GM15510 (cell line): ENCODE data around the gene LRRC27.

Experiments
- POLR2A ChIP-seq: IDR thresholded peaks from 3 replicates; pipeline ENCODE4 v1.6.1; 2011; ENCODE audit warnings: borderline replicate concordance; ENCODE audit not compliant: insufficient read length; ENCODE audit errors: extremely low read depth

LRRC27 gene

DNA sequence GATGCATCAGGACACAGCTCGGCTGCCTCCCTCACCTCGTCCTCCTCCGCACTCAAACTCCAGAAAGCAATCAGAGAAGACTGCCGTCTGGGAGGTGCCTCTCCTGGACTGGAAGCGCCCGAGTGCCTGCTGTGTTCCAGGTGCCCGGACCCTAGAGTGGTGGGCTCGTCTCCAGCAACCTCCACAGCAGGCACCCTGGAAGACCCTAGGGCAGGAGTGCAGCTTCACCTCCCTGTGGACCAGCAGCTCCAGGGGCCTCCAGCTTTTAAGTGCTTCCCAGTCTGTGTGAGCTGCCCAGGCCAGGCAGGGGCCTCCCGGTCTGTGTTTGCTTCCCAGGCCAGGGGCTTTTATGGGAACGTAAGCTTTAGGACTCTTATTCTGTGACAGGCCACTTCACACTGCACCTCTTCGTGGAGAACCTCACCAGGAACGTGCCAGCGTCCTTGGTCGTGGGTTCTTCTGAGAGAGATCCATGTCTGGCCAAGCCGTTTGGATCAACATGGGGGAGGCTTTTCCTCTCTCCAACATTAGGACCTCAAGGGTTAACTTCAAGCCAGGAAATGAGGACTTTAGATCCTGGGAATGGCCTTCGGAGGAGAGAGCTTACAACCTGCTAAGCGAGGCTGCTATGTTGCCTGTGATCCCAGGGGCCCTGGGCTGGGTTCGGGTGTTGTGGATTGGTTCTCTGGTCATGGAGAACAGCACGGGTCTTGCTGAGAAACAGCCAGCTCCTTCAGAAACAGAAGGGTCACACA is 59.1 kb downstream of the LRRC27 start:
- no peak for TF ChIP-seq POLR2A

DNA sequence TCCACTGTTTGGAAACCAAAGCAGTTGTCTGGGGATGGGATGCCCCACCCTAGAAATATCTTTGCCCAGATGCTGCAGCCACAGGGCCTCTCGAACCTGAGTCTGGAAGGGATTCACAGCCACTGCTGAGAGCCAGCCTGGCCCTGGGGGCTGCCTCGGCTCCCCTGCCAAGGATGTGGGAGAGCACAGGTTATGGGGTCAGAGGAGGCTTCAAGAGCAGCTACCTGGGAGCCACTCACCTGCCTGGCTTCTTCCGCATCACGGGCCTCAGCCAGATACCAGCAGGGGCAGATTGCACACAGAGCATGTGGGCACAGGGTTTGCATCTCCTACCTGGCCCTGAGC is 59.7 kb downstream of the LRRC27 start:
- TF ChIP-seq POLR2A, result no peak

DNA sequence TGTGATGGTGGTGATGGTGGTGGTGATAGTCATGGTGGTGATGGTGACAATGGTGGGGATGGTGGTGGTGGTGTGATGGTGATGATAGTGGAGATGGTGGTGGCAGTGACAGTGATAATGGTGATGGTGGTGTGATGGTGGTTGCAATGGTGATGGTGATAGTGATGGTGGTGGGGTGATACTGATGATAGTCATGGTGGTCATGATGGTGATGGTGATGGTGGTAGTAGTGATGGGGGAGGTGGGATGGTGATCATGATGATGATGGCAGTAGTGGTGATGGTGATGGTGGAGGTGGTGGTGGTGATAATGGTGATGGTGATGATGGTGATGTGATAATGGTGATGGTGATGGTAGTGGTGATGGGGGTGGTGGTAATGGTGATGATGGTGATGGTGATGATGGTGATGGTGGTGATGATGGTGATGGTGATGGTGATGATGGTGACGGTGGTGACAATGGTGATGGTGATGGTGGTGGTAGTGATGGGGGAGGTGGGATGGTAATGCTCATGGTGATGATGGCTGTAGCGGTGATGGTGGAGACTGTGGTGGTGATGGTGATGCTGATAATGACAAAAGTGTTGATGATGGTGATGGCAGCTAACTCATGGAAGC is 60.3 kb downstream of the LRRC27 start:
- TF ChIP-seq POLR2A, result no peak

DNA sequence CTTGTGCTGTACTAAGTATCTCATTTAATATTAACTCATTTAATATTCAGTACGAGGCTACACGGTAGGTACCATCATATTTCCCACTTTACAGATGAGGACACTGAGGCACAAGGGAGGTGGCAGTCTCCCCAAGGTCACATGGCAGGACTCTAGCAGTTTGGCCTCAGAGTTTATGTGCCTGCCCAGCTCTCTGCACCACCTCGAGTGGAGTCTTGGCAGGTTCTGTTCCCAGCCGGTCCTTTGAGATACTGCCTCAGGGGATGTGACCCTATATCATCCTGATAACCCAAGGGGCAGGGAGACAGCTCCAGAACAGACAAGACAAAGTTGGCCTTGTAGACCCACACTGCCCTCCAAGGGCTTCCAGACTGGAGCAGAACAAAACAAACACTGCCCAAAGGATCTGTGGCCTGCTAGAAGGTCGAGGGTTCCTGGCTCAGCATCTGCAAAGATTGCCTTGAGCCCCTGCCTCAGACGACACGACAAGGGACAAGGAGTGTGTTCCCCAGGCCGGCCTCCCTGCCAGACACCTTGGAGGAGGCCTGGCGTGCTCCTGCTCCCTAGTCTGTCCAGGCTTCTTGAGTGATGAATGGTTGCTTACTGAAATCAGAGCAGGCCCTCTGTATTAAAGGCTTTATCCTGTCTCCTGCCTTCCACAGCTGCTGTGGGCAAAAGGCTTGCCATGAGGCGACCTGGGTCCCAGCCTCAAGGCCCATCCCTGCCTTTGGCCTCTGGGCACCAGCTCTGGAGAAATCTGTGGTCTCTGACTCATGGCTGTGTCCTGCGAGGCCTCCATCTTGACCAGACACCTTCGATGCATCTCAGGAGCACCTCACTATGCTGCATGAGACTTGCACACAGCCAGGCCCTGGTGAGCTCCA is 61.1 kb downstream of the LRRC27 start:
- TF ChIP-seq POLR2A, result no peak

DNA sequence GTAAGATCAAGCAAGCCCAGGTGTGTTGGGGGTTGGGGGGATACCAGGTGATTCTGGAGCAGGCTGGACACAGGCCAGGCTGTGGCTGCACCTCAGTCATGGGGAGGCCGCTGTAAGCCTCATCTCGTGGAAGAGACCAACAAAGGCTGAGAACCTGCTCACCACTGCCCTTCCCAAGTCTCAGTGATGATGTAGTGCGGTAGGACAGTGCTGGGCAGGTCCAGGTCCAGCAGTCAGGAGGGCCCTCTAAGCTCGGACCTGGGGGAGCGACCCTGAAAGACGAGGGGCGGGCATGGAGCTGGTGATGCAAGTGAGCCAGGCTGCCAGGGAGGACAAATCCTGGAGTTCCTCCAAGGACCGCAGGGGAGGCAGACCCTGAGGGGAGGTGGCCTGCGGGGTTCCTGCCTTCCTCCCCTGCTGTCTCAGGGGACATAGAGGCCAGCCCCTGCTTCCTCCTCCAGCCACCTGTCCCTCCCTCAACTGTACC is 61.7 kb downstream of the LRRC27 start:
- TF ChIP-seq POLR2A, result no peak

DNA sequence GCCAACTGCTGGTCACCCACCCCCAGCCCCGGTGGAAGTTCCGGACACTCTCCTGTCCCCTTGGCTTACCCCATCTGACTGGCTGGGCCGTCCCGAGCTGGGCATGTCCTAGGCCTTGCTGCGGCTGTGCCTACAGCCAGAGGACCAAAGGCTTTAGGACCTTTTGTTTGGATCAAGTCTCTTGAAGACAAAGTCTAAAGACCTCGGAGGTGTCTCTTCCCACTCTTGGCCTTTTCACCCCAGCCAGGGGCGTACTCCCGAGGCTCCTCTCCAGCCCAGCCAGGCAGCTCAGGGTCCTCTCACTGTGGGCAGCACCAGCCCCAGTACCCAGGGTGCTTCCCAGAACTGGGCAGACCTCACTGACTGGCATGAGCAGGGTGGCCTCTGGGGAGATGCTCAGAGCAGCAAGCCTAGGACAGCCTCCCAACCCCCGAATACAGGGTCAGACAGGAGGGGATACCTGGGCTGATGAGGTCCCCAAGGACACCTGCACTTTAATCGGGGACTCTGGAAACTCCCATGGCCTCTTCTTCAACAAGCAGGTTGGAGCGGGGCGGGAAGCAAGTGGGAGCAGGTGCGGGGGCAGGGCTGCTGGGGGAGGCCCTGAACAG is 62.3 kb downstream of the LRRC27 start:
- TF ChIP-seq POLR2A, result no peak

DNA sequence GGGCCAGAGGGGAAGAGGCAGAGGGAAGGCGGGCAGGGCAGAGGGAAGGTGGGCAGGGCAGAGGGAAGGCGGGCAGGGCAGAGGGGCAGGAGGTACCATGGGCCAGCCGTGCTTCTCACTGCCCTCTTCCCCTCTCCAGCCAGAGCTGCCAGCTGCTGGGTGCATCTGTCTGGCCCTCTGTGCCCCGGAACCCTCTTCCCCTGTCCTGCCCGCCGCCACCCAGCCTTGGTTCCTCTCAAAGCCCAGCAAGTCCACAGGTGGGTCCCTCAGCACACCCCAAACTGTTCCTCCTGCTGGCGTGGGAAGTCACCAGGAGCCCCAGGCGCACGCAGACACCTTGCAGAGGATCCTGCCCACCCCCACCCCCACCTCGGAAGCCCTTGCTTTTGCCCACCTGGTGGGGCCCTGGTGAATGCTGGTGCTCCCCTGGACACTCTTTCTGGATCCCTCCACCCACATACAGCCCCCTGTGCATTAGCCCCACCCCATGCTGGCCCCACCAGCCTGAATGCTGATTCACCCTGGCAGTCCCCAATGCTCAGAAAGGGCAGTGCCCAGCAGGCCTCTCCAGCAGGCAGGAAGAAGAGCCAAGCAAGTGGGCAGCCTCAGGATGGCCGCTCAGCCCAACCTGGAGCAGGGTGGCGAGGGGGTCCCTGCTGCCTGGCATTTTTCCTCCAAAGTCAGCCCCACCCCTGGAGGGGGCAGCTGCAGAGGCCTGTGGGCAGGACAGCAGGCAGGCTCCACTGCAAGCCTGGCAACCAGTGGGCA is 63.1 kb downstream of the LRRC27 start:
- TF ChIP-seq POLR2A, result no peak

DNA sequence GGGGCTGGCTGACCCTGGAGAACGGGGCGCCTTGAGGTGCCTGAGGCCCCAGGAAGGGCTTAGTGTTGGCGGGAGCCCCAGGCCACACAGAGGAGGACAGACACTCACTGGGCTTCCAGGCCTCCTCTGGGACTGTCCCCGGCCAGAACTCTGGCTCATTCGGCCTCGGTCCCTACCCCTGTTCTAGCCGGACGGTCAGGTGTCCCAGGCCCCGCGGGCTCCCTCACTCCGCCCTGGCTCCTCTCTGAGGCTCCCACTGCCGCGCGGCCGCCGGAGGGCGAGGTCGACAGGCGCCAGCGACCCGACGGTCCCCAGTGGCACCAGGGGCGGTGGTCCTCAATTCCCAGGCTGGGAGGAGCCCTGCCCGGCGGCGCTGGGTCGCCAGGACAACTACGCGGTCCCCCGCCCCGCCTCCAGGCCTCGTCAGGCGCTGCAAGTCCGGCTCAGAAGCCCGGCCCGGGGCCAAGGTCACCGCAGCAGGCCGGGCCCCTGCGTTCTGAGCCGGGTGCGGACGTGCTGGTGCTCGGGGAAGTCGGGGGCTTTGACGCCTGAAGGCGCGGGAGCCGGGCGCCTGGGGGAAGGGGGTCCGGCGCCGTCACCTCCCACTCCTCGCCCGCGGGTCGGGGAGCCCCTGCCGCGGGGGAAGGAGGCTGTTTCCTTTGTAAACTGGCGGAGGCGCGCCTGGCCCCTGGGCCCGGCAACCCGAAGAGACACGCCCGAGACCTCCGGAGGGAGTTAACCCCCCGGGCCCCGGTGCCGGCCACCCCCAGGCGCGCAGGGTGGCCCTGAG is 63.9 kb downstream of the LRRC27 start:
- TF ChIP-seq POLR2A, result no peak

DNA sequence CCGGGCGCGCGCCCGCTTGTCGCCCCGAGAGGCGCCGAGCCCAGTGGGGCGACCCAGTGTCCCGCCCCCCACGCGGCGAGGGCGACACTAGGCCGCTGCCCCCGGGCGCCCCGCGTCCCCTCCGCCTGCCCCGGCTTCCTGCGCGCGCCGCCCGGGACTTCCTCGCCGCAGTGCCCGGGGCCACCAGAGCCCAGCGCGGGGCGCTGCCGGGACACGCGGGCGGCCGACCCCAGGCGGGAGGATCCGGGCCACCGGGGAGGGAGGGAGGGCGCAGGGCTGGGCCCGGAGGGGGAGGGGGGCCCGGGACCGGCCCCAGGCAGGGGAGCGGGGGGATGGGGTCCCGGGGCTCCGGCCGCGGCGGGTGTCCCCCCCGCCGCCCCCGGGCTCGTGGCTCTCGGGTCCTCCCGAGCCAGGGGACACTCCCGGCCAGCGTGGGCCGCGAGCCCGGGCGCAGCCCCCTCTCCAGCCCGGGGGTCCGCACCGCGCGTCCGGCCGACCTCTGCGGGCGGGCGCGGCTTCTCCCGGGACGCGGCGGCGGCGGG is 64.6 kb downstream of the LRRC27 start:
- no peak for TF ChIP-seq POLR2A

DNA sequence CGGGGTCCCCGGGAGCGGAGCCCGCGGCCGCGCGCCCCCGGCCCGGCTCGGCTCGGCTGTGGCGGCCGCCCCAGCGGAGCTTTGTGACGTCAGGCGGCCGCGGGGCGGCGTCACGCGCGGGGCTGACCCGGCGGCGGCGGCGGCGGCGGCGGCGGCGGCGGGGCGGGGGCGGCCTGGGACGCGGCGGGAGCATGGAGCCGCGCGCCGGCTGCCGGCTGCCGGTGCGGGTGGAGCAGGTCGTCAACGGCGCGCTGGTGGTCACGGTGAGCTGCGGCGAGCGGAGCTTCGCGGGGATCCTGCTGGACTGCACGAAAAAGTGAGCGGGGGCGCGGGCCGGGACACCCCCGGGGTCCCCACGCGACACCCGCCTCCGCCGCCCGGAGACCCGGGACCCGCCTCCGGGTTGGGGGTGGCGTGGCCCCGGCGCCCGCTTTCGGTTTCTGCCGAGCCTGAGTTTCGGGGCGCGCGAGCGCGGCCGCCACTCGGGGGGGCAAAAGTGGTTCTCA is 65.1 kb downstream of the LRRC27 start, which contains the start of gene PWWP2B:
PWWP2B (plus strand) TSS at position 165 of the 506 bp plus-strand sequence; CDS start at position 192, 27 bp downstream.
- TF ChIP-seq POLR2A, result no peak

DNA sequence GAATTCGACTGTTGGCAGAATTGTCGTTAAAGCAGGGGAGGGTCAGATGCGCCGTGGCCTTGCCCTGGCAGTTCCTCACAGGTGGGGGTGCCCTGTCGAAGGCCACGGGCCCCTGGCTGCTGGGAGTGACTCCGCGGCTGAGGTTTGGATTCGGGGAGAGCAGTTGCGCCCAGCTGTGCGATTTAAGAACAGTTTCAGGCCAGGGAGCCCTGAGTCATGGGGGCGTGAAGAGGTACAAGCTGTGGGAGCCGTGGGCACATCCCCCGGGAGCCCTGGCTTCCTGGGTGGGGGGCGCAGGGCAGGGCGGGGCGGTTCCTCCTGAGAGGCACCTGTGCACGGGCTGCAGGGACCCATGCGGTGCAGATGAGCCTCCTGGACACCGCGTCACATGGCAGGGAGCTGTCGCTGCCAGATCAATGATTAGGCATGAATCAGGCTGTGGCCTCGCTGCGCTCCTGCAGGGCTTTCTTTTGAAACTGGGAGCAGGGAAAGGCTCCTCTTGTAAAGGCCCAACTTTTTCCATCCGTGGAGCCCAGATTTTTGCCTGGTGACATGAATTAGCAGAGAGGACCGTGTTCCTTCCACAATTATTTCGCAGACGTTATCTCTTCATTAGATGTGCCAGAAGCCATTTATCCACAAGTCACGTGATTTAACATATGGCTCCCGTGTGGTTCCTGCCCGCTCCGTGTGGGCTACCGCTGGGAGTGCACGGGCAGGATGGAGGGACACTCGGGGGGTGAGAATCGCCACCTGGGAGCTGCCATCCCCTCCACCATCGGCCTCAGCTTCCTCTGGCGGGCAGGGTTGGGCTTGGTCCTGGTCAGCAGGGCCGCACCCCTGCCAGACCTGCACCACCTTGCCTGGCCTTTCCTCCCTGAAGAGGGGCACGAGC is 65.9 kb downstream of the LRRC27 start:
- TF ChIP-seq POLR2A, result no peak

DNA sequence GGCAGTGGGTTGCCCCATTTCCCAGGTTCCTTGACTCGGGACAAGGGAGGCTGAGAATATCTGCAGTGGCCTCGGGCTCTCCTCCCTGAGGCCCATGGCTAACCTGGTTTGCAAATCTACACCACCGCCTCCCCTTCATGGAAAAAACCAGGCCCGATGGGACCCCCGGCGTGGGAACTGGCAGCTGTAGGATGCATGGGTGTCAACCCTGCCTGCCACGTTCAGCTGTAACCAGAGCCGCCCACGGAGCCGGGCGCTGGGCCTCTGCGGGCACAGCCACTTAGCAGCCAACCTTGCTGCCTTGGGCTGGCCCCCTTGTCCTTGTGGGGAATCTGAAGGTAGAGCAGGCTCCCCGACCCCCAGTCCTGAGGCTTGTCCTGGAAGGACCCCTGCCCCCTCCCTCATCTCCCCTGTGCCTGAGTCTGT is 66.6 kb downstream of the LRRC27 start:
- TF ChIP-seq POLR2A, result no peak
